HG02938 (cell line): ENCODE results near the gene PKNOX2.

Source experiments
- ATAC-seq: cut with Tn5 transposase; IDR thresholded peaks from one replicate; pipeline ENCODE4 v1.9.1; 2021; ENCODE audit warnings: mild to moderate bottlenecking, moderate library complexity; ENCODE audit not compliant: unreplicated experiment

Gene PKNOX2

DNA sequence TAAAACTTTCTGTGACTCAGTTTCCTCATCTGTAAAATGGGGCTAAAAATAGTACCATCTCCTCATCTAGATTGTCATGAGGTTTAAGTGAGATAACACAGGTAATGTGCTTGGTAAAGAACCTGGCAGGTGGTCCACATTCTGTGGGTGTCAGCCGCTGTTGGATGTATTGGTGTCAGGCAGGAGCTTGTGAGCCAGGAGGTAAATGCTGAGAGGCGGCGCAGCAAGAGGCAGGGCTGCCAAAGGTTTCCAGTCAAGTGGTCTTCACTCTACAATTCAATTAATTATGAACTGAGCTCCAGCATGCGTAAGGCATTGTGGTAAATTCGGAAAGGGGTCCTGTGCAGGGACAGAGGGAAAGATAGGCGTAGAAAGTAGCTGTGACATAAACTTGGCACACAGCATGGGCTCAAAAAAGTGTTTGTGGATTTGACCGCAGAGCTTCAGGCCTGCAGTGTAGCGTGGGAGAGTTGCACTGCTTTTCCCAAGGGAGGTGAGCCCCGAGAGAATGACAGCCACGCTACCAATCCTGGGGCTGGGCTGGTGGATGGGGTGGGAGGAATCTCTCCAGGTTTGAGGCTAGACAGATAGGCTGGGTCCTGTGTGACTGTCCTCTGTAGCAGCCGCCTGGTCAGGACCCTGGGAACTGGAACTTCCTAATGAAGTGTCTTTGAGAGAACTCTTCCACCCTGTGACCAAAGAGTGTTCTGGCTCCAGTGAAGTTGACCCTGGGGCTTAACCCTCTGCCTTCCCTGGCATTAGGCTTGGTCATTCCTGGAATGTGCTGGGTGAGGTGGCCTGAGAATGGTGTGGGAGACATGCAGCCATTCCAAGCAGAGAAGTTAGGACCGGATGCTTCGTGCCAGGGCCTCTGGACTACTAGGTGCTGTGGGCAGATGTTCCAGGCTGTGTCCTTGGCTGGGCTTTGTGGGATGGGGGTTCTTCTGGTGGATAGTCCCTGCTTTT is 209.2 kb downstream of the PKNOX2 start:
- ATAC-seq = no peak

- no peak for ATAC-seq
Observed at GRCh38 chr11:125374398-125374797, 209.8 kb downstream of the PKNOX2 start.

GRCh38 chr11:125375146-125375545 is 210.6 kb downstream of the PKNOX2 start:
- ATAC-seq = no peak

- no peak for ATAC-seq
Observed at GRCh38 chr11:125376117-125376516, 211.6 kb downstream of the PKNOX2 start.

- ATAC-seq = no peak
Observed at GRCh38 chr11:125376856-125377255, 212.3 kb downstream of the PKNOX2 start.

DNA sequence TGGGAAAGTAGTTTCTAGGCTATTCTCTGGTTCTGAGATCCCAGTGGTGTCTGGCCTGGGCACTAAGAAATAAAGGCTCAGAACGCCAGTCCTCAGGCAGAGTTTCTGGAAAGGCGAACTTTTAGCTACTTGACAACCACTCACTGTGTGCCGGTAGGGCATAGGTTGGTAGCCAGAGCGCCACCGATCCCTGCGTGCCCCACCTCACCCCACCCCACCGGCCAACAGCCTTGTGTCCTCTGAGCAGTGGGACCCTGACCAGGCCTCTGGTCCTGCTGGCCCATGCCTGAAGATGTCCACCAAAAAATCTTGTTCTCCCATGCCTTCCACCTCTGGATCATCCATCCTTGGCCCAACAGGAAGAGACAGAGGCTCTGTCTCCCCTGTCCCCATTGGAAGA is 213.5 kb downstream of the PKNOX2 start:
- ATAC-seq = no peak

DNA sequence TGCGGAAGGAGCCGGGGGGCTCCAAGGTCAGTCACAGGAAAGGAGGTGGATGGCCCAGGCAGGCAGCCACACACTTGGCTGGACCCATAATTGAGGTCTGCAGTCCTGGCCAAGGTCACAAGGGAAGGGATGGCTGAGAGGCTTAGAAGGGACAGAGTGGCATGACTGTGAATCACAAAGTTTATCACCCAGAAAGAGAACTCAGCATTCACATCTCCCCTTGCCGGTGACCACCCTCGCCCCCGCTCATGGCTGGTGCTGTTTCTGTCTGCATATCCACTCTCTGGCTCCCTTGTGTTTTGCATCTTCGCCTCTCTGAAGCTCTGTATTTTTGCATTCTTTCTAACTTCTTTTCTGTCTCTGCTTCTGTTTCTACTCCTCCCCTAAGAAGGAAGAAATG is 214.0 kb downstream of the PKNOX2 start:
- no peak for ATAC-seq

- ATAC-seq = no peak
Observed at GRCh38 chr11:125379565-125379964, 215.0 kb downstream of the PKNOX2 start.

- no peak for ATAC-seq
Observed at GRCh38 chr11:125379981-125380380, 215.4 kb downstream of the PKNOX2 start.

- ATAC-seq = no peak
Observed at GRCh38 chr11:125380756-125381445, 216.3 kb downstream of the PKNOX2 start.

GRCh38 chr11:125381499-125382044 is 217.0 kb downstream of the PKNOX2 start:
- no peak for ATAC-seq

GRCh38 chr11:125382314-125382791 is 217.8 kb downstream of the PKNOX2 start:
- ATAC-seq = no peak

- ATAC-seq = no peak
Observed at GRCh38 chr11:125382822-125383221, 218.3 kb downstream of the PKNOX2 start.

- no peak for ATAC-seq
Observed at GRCh38 chr11:125384825-125385224, 220.3 kb downstream of the PKNOX2 start.

DNA sequence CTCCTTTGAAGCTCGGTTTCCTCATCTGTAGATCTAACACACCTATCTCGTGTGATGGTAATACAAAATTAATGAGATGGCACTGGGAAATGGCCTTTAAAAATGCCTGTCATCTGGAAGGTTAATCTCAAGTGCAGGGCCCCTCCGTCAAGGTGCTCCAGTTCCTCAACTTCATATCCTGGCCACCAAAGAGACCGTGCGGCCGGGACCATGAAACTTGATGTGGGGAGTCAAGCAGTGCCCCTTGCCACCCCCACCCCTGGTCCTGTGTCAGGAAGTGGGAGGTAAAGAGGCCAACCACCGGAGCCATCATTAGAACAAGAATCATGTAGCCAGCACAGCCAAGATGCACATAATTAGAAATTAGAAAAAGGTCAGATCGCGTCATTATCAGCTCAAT is 223.3 kb downstream of the PKNOX2 start:
- ATAC-seq = no peak

GRCh38 chr11:125388611-125389010 is 224.1 kb downstream of the PKNOX2 start:
- ATAC-seq = no peak

- no peak for ATAC-seq
Observed at GRCh38 chr11:125389339-125390166, 225.0 kb downstream of the PKNOX2 start.

GRCh38 chr11:125390946-125391345 is 226.4 kb downstream of the PKNOX2 start:
- ATAC-seq = no peak

DNA sequence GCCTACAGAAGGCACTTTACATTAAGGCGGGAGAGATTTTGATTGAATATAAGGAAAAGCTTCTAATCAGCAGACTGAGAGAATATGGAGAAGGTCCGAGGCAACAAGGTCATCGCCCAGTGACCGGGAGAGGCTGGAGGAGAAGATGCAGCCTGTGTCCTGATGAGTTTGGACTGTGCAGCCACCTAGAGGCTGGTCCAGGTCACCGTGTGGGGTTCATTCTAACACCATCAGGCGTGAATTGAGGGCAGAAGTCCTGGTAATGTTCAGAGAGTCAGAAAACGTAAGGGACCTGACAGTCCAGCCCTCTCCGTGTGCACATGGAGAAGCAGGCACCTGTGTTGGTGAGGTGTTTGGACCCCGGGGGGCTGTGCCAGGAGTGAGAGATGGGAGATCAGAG is 228.8 kb downstream of the PKNOX2 start:
- no peak for ATAC-seq

DNA sequence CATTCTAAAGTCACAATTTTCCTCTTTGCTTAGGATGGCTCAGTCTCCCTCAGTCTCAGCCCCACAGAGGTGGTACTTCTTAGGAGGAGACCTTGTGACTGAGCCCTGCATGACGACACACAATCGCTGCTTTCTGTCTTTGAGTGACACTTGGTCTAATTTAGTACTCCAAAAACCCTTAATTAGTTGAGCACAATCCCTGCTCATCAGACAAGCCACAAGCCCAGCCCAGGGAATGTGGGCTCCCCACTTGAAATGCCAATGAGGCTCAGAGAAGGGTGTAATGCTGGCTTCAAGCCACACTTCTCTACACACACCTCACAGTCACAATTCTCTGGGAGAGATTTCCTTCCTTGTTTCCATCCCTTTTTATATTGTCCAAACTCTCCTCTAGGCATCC is 229.7 kb downstream of the PKNOX2 start:
- no peak for ATAC-seq

GRCh38 chr11:125397421-125397820 is 232.9 kb downstream of the PKNOX2 start:
- ATAC-seq = no peak
